GM18511 (cell line): ENCODE measurements around the gene MRPL12.
A peak's percentile ranks its signal among the peaks of the same experiment; 100 is the strongest.

Experiments
- ATAC-seq: cut with Tn5 transposase; IDR thresholded peaks from one replicate; pipeline ENCODE4 v1.9.1; 2021; ENCODE audit warnings: mild to moderate bottlenecking, moderate library complexity; ENCODE audit not compliant: unreplicated experiment

The MRPL12 gene

GRCh38 chr17:81700353-81701287 is 2.5 kb upstream of the MRPL12 start:
- ATAC-seq = no peak

- no peak for ATAC-seq
These were observed 1.7 kb upstream of the MRPL12 start for GRCh38 chr17:81701288-81702071.

- ATAC-seq = no peak
These were observed 834 bp downstream of the MRPL12 start for GRCh38 chr17:81703747-81704654.

- no peak for ATAC-seq
These were observed 2.5 kb downstream of the MRPL12 start for GRCh38 chr17:81705518-81706231.

GRCh38 chr17:81706232-81706611 is 3.1 kb downstream of the MRPL12 start:
- no peak for ATAC-seq

GRCh38 chr17:81706757-81707624 is 3.8 kb downstream of the MRPL12 start:
- no peak for ATAC-seq

- no peak for ATAC-seq
These were observed 4.8 kb downstream of the MRPL12 start for GRCh38 chr17:81707725-81708646.

GRCh38 chr17:81708739-81709185 is 5.6 kb downstream of the MRPL12 start:
- no peak for ATAC-seq

GRCh38 chr17:81710514-81711308 is 7.5 kb downstream of the MRPL12 start:
- ATAC-seq = no peak

GRCh38 chr17:81711814-81712467 is 8.8 kb downstream of the MRPL12 start, which contains the start of gene SLC25A10:
Gene SLC25A10, plus strand, starts transcription at chr17:81712284. Its CDS starts 143 bp downstream, at chr17:81712427.
- ATAC-seq = peak; percentile 68

- ATAC-seq = peak; percentile 7
These were observed 9.4 kb downstream of the MRPL12 start for GRCh38 chr17:81712468-81713003.

- ATAC-seq = no peak
These were observed 9.9 kb downstream of the MRPL12 start for GRCh38 chr17:81713004-81713555.

GRCh38 chr17:81713556-81714411 is 10.6 kb downstream of the MRPL12 start:
- no peak for ATAC-seq

- no peak for ATAC-seq
These were observed 11.4 kb downstream of the MRPL12 start for GRCh38 chr17:81714412-81715106.
